Jurkat, Clone E6-1 (cell line): ENCODE results near the gene POLR2F.

Experiments used
- DNase-seq: peaks from one replicate; pipeline ENCODE4 v3.0.0-alpha.2; 2011; ENCODE audit warnings: low read depth, low spot score
- H3K4me3 ChIP-seq: 2 replicates; pipeline ENCODE4 v1.5.1; 2011; ENCODE audit warnings: mild to moderate bottlenecking, low read length, control low read depth, moderate library complexity

POLR2F gene

DNA sequence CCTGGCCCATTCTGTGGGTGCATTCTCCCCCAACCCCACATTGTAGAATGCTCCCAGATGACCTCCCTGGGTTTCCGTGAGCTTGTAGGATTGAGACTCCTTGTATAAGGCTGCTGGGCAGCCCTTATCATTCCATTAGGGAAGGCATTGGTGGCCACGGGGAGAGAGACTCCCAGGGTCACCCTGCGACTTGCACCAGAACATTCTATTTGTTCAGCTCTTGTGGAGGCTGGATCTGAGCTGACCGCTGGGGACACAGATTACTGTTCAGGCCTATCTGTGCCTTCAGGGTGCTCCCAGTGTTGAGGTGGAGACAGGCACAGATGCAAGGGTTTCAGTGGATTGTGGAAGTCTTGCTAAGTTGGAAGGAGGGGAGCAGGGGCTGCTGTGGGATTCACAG is 29.6 kb upstream of the POLR2F start:
- DNase-seq: no peak

DNA sequence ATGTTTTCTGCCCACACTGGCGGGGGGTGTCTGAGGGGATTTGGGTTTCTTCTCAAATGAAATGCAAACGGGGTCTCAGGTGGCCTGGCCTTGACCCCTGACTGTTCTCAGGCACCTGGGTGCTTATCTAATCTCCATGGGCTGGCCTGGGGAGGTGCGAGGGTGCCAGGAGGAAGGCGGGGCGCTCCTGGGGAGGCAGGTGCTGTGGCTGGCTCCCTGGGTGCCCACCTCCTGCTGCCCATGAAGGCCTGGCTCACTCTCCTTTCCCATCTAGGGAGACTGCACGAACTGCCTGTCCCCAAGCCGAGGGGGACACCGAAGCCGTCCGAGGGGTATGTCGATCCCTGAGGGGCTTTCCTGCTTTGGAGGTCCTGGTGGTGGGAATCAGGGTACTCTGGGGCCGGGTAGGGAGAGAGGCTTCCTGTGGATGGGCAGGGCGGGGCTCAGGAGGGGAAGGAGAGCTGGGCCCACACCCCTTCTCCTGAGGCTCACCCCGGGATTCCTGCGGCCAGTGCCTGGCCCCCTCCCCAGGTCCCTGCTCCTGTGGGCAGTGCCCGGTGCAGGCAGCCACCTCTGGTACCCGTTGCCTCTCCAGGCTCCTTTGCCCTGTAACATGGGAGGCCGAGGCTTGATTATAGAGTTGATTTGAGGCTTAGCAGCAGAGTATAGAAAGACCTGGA is 29.0 kb upstream of the POLR2F start:
- H3K4me3 ChIP-seq: no peak overlapping the region
- no peak for DNase-seq

More for the DNA sequence above, 29.6 kb upstream of the POLR2F start:
- no peak overlapping the region for H3K4me3 ChIP-seq

DNA sequence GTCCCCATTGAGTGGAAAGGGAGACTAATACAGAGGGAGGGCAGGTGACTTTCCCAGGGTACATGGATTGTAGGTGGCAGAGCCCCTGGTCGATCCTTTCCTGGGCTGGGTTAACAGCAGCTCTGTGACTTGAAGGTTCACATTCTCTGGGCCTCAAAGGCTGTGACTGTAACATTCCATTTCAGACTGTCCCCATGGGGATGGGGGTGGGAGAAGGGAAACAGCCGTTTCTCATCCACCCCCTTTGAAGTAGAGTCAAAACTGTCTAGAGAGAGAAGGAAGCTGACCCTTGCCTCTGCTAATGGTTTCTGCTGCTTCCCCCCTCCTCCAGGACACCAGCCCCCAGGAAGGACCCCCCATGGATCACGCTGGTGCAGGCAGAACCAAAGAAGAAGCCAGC is 28.2 kb upstream of the POLR2F start:
- no peak overlapping the region for H3K4me3 ChIP-seq
- no peak for DNase-seq

DNA sequence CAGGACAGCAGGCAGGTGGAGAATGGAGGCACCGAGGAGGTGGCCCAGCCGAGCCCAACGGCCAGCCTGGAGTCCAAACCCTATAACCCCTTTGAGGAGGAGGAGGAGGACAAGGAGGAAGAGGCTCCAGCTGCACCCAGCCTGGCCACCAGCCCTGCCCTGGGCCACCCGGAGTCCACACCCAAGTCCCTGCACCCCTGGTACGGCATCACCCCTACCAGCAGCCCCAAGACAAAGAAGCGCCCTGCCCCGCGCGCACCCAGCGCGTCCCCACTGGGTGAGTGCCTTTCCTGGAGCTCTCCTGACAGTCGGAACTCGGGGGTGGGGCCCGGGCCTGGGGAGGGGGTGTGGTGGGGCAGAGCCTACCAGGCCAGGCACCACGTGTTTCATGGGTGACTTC is 27.7 kb upstream of the POLR2F start:
- H3K4me3 ChIP-seq: no peak overlapping the region
- no peak for DNase-seq

DNA sequence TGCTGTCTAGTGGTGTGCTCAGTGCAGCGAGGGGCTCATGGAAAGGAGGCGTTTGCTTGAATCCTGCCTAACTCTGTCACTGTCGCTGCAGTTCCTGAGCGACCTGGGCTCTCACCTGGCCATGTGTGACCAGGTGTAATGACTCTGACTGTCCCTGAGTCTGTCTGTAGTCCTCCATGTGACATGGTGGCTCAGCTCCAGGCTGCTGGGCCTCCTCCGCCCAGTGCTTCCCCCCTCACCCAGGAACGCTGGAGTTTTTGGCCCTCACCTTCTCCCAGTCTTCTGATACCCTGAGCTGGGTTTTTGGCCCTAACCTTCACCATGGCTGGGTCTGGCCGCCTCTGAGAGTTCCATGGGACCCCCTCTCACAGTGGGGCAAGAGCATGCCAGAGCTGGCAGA is 27.1 kb upstream of the POLR2F start:
- no peak overlapping the region for H3K4me3 ChIP-seq
- no peak for DNase-seq

DNA sequence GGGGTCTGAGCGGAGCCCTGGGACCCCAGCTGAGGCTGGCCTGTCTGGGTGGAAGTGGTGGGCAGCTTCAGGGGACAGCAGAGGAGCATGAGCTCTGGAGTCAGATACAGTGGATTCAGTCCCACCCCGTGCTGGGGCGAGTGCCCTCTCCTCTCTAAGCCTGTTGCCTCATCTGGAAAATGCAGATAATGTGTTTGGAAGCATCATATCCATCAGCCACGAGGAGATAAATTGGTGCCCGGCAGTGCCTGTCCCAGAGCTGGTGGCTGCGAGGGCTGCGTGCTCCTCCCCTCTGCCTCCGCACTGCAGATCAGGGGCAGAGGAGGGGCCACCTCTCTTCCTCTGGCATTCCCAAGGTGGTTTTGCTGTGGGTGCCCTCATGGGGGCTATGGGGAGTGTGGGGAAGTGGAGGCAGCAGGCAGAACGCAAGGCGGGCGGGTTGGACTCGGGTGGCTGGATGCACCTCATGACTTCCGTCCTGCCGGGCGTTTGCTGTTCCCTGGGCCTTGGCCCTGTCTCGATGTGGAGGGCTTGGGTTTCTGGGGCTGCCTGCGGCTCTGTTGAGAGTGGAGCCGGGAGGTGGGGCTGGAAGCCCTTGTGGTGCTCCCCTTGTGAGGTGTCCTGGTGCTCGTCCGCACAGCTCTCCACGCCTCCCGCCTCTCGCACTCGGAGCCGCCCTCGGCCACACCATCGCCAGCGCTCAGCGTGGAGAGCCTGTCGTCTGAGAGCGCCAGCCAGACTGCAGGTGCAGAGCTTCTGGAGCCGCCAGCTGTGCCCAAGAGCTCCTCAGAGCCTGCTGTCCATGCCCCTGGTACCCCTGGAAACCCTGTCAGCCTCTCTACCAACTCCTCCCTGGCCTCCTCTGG is 26.5 kb upstream of the POLR2F start:
- no peak for DNase-seq
- no peak overlapping the region for H3K4me3 ChIP-seq

DNA sequence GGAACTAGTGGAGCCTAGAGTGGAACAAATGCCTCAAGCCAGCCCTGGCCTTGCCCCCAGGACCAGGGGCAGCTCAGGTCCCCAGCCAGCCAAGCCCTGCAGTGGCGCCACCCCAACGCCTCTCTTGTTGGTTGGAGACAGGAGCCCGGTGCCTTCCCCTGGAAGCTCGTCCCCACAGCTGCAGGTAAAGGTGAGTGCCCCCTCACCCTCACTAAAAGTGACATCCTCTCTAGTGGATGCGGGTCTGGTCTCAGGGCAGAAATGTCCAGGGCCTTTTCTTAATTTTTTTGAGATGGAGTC is 25.9 kb upstream of the POLR2F start:
- no peak overlapping the region for H3K4me3 ChIP-seq
- DNase-seq: no peak

DNA sequence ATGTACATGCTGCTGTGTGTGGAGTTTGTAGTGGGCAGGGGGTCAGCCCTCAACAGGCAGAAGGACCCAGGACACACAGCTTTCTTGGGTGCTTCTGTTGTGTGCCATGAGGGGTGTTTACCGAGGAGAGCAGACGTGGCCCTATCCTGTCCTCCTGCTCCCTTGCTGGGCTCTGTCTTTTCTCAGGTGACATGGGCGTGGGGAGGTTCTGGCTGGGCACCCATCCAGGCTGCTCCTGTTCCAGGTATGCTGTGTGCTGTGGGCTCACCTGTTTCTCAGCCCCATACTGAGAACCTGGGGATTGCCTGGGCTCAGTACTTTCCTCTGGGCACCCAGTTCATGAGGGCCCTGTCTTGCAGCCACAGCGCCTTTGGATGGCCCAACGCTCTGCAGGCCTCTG is 24.1 kb upstream of the POLR2F start:
- H3K4me3 ChIP-seq: no peak overlapping the region
- no peak for DNase-seq

DNA sequence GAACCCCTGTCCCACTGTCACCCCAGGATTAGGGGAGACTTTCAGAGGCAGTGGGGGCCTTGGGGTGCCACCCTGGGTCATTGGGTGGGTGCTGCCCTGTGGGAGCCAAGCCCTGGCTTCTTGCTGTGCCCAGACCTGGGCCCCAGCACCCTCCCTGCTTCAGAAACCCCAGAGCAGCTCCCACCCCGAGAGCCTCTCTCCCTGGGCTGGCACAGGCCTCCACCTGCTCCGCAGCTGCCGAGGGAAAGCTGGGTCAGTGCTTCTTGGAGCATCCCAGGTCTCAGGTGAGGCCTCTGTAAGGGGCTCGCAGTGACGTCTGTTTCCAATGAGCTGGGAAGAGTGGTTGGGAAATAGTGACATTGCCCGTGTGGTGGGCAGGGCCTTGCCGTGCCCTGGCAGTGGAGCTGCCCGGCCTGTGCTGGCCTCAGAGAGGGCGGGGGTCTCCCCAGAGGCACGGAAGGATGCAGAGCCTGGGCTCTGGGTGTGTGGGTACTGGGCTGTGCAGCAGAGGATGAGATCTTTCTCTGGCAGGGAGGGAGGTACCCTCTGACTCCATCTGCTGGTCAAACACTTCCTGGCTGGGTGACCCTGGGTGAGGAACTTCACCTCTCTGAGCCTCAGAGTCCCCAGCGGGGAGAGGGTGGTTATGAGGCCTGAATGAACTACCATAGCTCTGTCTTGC is 23.1 kb upstream of the POLR2F start:
- H3K4me3 ChIP-seq: no peak overlapping the region
- no peak for DNase-seq

DNA sequence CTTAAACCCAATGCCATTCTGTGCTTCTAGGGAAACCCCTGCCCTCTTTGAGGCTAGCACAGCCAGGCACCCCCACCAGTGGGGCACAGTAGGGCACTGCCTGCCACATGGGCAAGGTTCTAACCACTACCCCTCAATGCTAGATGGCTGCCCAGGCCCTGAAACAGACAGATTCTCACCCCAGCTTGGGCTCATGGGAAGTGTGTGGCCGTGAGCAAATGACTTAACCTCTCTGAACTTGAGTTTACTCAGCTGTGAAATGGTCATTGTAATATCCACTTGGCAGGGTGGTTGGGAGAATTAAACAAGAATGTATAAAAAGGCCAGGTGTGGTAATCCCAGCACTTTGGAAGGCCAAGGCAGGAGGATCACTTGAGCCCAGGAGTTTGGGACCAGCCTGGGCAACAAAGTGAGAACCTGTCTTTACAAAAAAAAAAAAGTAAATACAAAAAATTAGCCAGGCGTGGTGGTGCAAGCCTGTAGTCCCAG is 22.5 kb upstream of the POLR2F start:
- DNase-seq: no peak
- H3K4me3 ChIP-seq: no peak overlapping the region

DNA sequence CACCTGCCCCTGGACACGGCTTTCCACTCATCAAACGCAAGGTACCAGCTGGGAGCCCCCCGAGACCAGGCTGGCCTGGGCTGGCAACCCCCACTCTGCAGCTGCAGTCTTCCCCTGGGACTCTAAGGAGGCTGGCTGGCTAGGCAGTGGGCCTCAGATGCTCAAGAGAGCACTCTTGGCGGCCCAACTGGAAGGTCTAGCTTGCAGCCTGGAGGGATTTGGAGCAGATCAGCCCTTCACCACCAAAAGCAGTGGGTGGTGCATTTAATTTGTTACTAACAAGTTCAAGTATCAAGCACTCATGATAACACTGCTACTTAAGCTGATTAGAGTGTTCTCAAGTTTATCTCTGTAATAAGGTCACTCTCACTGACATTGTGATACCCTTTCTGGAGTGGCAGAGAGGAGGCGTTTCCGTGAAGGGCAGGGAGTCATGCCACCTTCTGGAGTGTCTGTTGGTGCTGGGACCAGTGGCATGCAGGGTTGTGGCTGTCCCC is 21.6 kb upstream of the POLR2F start:
- DNase-seq: no peak
- no peak overlapping the region for H3K4me3 ChIP-seq

DNA sequence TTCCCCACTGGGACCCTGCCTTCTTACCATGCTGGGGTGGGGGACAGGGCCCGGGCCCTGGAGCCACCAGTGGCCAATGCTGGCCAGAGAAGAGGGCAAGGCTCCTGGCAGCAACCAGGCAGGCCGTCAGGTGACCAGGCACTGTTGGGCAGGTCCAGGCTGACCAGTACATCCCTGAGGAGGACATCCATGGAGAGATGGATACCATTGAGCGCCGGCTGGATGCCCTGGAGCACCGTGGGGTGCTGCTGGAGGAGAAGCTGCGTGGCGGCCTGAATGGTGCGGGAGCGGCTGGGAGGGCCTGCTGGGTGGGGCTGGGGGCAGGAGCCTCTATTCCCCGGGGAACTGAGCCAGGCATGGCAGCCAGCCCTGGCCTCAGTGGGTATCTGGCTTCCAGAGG is 21.1 kb upstream of the POLR2F start:
- DNase-seq: no peak
- H3K4me3 ChIP-seq: no peak overlapping the region

DNA sequence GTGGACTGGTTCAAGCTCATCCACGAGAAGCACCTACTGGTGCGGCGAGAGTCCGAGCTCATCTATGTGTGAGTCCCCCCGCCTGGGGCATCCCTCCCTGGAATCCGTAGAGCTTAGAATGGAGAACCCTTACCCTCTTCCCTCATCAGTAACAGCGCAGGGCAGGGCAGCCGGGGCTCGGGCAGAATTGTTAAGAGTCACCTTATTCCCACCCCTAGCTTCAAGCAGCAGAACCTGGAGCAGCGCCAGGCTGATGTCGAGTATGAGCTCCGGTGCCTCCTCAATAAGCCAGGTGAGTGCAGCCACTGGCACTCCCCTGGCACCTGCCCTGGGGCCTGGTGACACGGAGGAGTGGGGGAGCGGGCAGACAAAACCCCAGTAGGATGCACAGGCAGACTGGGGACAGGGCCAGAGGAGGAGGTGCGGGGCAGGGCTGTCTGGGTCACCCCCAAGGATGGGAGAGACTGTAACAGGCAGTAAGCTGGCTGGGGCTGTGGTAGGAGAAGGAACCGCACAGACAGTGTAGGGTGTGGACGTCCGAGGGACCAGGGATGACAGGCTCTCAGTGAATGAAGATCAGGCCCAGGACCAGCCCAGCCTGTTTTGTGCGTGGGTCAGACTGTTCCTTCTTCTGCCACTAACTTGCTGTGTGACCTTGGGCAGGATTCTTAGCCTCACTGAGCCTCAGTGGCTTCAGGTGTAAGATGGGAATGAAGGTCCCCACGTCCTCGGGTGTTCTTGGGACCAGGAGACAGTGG is 20.5 kb upstream of the POLR2F start:
- no peak for DNase-seq
- no peak overlapping the region for H3K4me3 ChIP-seq

DNA sequence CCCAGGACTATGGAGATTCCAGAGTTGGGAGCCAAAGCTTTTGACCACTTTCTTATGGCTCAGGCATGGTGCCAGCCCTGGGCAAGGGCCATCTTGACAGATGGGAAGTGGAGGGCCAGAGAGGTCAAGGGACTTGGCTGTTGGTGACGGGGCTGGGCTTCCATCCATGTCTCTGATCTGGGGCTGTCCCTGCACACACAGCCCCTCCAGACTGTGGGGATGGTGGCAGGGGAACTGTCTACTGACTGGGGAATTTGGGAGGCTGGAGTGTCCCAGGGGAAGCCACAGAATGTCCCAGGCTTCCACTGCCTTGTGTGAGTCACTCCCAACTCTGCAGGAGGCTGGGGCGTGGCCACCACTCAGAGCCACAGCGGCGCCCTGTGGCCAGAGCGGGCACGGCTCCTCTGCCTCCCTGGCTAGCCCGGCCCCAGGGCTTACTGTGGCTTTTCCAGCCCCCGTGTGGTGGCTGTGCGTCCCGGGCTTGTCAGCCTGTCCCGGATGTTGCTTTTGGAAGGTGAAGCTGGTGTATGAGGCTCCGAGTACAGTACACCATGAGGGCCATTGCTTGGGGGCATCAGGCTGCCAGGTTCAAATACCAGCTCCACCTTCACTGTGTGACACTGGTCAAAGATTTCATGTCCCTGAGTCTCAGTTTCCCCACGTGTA is 19.7 kb upstream of the POLR2F start:
- H3K4me3 ChIP-seq: no peak overlapping the region
- peak; percentile 78 for DNase-seq

DNA sequence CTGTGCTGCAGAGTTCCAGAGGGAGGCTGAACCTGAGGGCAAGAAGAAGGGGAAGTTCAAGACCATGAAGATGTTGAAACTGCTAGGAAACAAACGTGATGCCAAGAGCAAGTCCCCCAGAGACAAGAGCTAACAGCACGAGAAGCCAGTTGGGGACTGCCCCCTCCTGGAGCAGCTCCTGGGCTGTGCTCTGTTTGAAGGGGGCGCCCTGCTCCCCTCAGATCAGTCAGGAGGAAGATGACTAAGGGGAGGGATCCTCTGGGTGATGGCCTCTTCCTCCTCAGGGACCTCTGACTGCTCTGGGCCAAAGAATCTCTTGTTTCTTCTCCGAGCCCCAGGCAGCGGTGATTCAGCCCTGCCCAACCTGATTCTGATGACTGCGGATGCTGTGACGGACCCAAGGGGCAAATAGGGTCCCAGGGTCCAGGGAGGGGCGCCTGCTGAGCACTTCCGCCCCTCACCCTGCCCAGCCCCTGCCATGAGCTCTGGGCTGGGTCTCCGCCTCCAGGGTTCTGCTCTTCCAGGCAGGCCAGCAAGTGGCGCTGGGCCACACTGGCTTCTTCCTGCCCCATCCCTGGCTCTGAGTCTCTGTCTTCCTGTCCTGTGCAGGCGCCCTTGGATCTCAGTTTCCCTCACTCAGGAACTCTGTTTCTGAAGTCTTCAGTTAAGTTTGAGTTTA is 12.7 kb upstream of the POLR2F start:
- H3K4me3 ChIP-seq: no peak overlapping the region
- DNase-seq: no peak

DNA sequence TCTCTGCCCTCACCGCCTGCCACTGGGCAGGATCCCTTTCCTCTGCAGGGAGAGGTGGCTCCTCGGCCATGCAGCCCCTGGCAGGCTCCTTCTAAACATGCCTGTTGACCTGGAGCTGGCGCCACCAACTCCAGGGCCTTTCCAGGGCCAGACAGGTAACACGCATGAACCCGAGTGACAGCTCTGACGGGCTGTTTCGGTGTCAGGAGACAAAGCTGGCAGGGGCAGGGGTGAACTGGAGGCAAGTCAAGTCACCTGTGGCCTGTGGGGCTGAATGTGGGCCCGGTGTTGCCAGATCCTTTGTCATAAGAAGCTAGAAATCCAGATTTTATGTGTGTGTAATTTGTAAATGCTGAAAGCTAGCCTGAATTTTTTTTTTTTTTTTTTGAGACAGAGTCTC is 11.4 kb upstream of the POLR2F start:
- DNase-seq: no peak
- no peak overlapping the region for H3K4me3 ChIP-seq

DNA sequence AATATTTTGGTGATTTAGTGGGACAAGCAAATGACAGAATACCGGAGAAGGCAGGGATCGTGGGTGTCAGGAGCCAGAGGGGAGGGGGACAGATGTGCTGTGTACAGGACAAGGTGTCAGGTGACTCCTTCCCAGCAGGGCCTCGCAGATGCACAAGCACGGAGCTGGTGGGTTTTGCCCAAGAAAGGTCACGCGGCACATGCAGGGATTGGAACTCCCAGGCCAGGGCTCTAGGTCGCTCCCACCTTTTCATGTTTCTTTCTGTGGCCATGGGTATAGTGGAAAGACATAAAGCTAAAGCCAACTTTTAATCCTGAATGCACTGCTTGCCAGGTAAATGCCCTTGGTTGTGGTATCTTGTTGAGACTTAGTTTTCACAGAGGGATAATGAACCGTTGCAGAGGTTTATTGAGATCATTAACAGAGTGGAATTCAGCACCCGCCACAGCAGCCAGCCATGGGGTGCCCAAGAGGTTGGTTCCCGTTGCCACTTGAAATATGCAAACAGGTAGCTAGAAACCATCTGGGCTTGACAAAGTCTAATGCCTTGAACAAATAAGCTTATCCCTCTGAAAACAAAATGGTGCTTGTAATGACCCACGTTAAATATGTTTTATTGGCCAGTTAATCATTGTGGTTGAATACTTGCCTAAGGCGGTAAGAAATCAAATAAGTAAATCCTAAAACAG is 10.2 kb upstream of the POLR2F start:
- DNase-seq: no peak
- no peak overlapping the region for H3K4me3 ChIP-seq

DNA sequence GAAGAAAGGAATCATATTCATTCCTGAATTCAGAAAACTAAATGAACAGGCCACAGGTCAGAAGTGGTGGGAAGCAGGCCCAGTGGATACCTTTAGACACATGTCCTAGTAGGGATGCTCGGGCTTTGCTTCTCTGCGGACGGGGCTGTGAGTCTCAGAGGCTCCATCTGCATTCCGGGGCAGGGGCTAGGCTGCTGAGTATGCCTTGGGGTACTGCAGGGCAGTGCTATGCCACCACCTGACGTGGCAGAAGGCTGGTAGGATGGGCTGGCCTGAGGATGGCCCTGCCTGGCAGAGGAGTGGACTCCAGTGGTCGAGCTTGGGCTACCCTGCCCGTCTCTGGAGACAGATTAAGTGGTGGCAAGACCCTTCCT is 9.7 kb upstream of the POLR2F start:
- DNase-seq: no peak
- H3K4me3 ChIP-seq: no peak overlapping the region
